NCI-H460 (cell line): ENCODE data around the gene KNDC1. TPM values are rescaled to one million over a fixed set of nuclear protein-coding genes. Genes with fewer than 3 reads are reported as not detected.

Experiments
- DNase-seq: peaks from one replicate; pipeline ENCODE4 v3.0.0-alpha.2; 2016; ENCODE audit warnings: low read depth; ENCODE audit errors: extremely low read depth
- total RNA-seq: library from RNA; depleted of rRNA; stranded (reverse); fragments of >200 nt; shearing (Covaris generic); gene quantifications from 2 replicates; pipeline ENCODE4 v1.2.3, GENCODE V29; 2014

The KNDC1 gene
- total RNA-seq, 1 experiment from 2014 or later: 1.1 TPM

DNA sequence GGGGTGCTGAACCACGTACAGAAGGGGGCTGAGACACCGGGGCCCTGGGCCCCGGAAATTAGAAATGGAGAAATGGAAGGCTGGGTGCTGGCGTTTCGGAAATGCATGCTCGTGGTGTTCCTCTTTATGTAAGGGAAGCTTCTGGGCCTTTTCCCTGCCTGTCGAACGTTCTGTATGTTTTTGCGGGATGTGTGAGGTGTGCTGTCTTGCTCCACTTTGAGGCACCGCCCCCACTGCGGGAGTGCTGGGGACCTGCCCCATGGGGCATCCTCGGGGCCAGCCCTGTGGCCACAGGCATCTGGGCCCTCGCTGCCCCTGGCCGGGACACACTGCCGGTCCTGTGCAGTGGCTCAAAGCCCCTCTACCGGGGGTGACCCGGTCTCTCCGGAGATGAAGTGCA is 75.9 kb downstream of the KNDC1 start:
- DNase-seq: no peak

GRCh38 chr10:133236401-133237240 is 76.6 kb downstream of the KNDC1 start:
- no peak for DNase-seq

- no peak for DNase-seq
Measured at GRCh38 chr10:133237241-133237587, 77.2 kb downstream of the KNDC1 start.

DNA sequence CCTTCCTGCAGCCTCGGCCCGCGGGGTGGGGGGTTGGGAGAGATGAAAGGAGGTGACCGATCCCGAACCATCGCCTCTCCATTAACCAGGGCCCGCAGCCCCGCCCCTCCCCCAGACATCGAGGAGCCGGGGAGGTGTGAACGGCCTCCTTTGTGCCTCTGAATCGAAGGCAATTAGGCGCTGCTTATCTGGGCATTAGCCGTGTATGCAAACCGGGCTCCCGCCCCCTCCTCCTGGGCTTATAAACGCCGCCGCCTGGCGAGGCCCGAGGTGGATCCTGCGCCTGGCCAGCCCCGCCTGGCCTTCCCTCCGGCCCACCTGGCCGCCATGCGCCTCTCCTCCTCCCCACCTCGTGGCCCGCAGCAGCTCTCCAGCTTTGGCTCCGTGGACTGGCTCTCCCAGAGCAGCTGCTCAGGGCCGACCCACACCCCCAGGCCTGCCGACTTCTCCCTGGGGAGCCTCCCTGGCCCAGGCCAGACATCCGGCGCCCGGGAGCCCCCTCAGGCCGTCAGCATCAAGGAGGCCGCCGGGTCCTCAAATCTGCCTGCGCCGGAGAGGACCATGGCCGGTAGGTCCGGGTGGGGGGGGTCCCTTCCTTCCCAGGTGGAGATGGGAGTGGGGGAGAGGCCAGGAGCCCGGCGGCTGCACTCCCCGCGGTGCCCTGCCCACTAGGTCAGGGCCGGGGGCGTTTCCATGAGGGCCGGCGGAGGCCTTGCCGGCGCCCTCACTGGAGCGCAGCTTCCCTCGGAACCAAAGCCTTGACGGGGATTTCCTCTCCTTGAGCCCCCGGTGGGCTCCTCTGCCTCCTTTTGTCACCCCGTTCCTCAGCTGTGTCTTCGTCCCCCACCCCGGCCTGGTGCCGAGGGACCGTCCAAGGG is 77.8 kb downstream of the KNDC1 start, which contains the start of gene VENTX:
TSS of gene VENTX (plus strand) at position 268 of the 878 bp plus-strand sequence. CDS start at position 328, 60 bp downstream.
- DNase-seq: no peak

GRCh38 chr10:133238466-133238804 is 78.4 kb downstream of the KNDC1 start:
- DNase-seq: no peak

DNA sequence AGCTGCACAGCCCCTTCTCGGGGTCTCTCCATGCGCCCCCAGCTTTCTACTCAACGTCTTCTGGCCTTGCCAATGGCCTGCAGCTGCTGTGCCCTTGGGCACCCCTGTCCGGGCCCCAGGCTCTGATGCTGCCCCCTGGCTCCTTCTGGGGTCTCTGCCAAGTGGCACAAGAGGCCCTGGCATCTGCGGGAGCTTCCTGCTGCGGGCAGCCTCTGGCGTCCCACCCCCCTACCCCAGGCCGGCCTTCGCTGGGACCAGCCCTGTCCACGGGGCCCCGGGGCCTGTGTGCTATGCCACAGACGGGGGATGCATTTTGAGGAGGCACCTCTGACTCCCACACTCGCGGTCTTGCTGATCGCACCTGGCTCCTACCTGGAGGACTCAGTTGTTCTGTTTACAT is 80.0 kb downstream of the KNDC1 start:
- DNase-seq: no peak

DNA sequence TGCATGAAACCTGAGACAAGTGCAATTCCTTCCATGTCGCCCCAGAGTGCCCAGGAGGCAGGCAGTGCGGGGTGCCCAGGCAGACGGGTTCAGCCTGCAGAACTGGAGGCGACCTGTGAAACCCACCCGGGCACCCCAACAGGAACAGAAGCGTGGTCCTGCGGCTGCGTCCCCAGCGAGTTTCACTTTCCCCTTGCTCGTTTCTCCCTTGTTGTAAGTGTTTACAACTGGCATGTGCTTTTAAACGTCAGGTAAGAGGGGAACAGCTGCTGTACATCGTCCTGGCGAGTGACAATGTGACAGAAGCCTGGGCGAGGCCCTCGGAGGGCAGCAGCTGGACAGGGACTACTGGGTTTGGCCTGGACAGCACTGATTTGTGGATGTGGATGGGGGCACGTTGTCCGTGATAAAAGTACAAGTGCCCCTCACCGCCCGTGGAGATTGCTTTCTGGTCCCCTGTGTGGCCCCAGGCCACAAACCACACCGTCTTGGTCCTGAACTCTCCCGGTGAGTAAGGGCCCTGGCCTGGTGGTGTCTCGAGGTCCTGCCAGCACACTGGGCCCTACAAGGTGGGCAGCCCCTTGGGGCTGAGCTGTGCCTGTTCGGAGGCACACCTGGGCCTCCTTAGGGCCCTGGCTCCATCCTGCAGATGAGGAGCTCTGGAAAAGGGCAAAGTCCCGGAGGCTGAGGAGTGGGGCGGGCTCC is 81.6 kb downstream of the KNDC1 start:
- no peak for DNase-seq

DNA sequence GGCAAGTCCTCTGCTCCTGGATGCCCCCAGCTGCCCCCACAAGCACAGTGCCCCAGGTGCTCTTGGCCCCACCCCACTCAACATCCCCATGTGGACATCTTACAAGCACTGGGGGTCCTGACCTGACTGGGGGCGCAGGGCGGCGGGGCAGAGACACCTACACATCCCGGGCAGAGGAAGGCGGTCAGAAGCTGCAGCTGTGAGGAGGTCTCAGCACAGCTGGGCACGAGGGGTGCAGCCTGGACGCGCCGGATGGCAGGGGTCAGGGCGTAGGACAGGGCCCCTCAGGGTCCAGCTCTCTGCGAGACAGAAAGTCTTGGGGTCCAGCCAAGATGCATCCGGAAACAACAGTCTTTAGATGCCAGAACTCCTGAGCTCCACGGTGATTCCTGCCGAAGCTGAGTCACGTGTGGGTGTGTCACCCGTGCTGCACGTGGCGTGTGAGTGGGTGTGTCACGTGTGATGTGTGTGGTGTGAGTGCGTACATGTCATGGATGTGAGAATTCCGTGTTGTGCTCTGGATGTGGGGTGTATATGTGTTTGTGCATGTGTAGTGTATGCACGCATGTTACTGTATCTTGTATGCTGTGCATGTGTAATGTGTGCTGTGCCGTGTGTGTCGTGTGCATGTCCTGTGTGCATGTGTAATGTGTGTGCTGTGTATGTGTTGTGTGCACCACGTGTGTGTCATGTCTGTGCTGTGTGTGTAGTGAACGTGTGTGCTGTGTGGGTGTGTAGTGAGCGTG is 82.8 kb downstream of the KNDC1 start:
- DNase-seq: no peak

GRCh38 chr10:133243593-133243992 is 83.6 kb downstream of the KNDC1 start:
- DNase-seq: no peak

- peak; percentile 45 for DNase-seq
Measured at GRCh38 chr10:133245439-133246235, 85.6 kb downstream of the KNDC1 start.

DNA sequence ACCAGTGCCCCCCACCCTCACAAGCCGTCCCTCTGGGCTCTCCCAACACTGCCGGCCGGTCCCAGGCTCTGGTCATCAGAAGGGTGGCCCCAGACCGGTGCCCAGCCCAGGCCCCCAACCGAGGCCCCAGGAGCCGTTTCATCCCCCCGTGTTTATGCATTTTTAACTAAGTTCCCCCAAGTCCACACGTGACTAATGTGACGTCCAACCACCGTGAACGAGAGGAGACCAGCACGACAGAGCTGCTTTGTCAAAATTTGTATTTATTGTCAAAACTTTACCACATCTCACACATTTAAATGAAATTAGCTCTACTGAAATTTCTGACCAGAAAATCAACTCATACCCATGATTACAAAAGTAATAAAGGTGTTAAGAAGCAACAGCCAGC is 86.2 kb downstream of the KNDC1 start:
- DNase-seq: no peak

DNA sequence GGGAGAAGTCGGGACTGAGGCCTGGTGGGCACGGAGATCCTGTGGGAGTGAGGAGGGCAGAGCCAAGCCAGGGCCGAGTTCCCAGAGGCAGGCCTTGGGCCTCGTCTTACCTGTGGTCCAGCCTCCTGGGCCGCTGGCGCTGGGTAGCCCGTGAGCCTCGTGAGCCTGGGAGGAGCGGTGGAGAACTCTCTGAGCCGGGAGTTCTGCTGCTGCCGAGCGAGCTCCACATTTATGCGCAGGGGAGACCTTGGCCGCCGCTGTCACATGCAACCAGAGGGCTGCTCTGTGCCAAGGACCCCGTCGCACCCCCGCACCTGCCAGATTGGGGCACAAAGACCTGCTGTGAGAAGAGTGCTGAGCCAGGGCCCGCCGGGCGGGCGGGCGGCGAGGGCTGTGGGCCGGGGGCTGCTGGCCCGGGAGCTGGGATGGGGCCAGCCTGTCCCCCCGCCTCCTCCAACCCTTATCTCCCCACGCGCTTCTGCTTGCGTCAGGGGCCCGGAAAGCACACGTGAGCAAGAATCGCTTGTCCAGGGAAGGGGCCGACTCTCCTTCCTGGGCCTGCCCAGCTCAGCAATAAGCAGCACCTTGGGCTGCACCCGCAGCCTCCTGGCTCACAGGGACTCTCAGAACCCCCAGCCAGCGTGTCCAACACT is 87.8 kb downstream of the KNDC1 start:
- no peak for DNase-seq

GRCh38 chr10:133248334-133248715 is 88.3 kb downstream of the KNDC1 start:
- DNase-seq: no peak

DNA sequence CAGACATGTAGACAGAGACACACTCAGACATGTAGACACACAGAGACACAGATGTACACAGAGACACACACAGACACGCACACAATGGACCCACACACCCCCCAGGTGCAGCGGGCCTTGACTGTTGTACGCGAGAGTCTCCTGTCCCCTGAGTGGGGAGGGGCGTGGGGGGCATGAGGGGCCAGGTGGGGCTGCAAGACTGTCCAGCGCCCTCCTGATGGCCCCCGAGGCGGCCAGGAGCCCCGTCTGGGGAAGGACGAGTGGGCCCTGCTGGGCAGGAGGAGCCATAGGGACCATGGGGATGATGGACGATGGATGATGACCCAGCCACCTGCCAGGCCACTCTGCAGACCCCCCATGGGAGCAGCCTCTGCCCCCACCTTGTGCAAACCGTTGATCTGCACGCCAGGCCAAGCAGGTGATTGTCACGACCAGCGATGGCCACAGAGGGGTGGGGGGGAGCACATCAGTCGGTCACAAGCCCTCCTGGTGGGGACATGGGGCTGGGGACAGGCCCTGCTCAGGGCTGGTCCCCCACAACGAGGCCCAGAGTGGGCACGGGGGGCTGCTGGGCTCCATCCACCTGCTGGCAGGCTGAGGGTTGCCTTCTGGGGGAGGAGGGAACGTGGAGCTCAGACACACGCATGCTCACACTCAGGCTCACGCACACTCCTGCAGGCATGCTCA is 89.2 kb downstream of the KNDC1 start:
- no peak for DNase-seq

GRCh38 chr10:133249975-133250754 is 90.1 kb downstream of the KNDC1 start:
- no peak for DNase-seq

- DNase-seq: no peak
Measured at GRCh38 chr10:133251388-133252222, 91.6 kb downstream of the KNDC1 start.

DNA sequence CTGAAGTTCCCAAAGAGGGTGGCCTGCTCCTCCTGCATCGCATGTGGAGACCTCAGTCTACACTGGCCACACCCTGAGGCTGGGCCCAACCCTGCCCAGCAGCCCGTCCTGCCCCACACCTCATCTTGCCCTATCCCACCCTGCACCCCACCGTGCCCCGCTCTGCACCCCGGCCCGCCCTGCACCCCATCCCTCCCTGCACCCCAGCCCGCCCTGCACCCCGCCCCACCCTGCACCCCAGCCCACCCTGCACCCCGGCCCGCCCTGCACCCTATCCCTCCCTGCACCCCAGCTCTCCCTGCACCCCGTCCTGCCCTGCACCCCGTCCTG is 92.2 kb downstream of the KNDC1 start:
- DNase-seq: no peak
